GM23338 (cell line): ENCODE data around the gene MAP1LC3B2. TPM values are rescaled to one million over a fixed set of nuclear protein-coding genes. Genes with fewer than 3 reads are reported as not detected.
"Not testable (repeated sequence)": the region's sequence is repeated elsewhere in the genome, so short reads cannot be mapped to it uniquely, and the experiment has no call there.

Source experiments
- ATAC-seq: fragments of 200-7000 bp; cut with Tn5 transposase; 3 replicates; pipeline ENCODE4 v1.9.1; 2020
- DNase-seq: peaks from one replicate; pipeline ENCODE4 v3.0.0-alpha.2; 2015; ENCODE audit warnings: low spot score
- H2AFZ ChIP-seq: fragments of 200-600 bp; sonication (generic); 2 replicates; pipeline ENCODE4 v1.8.0; 2016; ENCODE audit warnings: antibody characterized with exemption, mild to moderate bottlenecking, moderate library complexity
- H3F3A ChIP-seq: fragments of 200-600 bp; sonication (generic); replicated peaks from 2 replicates; pipeline ENCODE4 v1.8.0; 2017; ENCODE audit warnings: antibody characterized with exemption, mixed run types, low read depth
- H3K27ac ChIP-seq: fragments of 200-600 bp; sonication (generic); 2 replicates; pipeline ENCODE4 v1.6.1; 2016; ENCODE audit warnings: low read depth
- H3K27me3 ChIP-seq: fragments of 200-600 bp; sonication (generic); 2 replicates; pipeline ENCODE4 v1.8.0; 2016; ENCODE audit warnings: mild to moderate bottlenecking, mixed run types, moderate library complexity; ENCODE audit not compliant: insufficient read depth
- H3K36me3 ChIP-seq: fragments of 200-600 bp; sonication (generic); 2 replicates; pipeline ENCODE4 v1.8.0; 2016; ENCODE audit warnings: mild to moderate bottlenecking; ENCODE audit not compliant: insufficient read depth
- H3K4me1 ChIP-seq: fragments of 200-600 bp; sonication (generic); 2 replicates; pipeline ENCODE4 v1.8.0; 2016; ENCODE audit warnings: mild to moderate bottlenecking, moderate library complexity; ENCODE audit not compliant: insufficient read depth
- H3K4me2 ChIP-seq: fragments of 200-600 bp; sonication (generic); 2 replicates; pipeline ENCODE4 v1.7.1; 2017; ENCODE audit warnings: mixed run types
- H3K4me3 ChIP-seq: fragments of 200-600 bp; sonication (generic); 2 replicates; pipeline ENCODE4 v1.6.1; 2016; ENCODE audit warnings: mixed run types
- H3K79me2 ChIP-seq: fragments of 200-600 bp; sonication (generic); replicated peaks from 2 replicates; pipeline ENCODE4 v1.8.0; 2017; ENCODE audit warnings: mild to moderate bottlenecking; ENCODE audit not compliant: insufficient read depth
- H3K9me2 ChIP-seq: fragments of 200-600 bp; sonication (generic); 2 replicates; pipeline ENCODE4 v1.8.0; 2017; ENCODE audit not compliant: insufficient read depth
- H4K20me1 ChIP-seq: fragments of 200-600 bp; sonication (generic); replicated peaks from 2 replicates; pipeline ENCODE4 v1.8.0; 2017; ENCODE audit warnings: mild to moderate bottlenecking; ENCODE audit not compliant: insufficient read depth
- H3K27ac Mint-ChIP-seq: 2 replicates; pipeline ENCODE4 v1.8.0; 2020; ENCODE audit warnings: inconsistent platforms, mild to moderate bottlenecking, moderate library complexity, mixed read lengths
- H3K27me3 Mint-ChIP-seq: 3 replicates; pipeline ENCODE4 v1.8.0; 2022; ENCODE audit warnings: low read depth, mild to moderate bottlenecking, moderate library complexity, mixed read lengths, inconsistent platforms; ENCODE audit not compliant: insufficient read depth, poor library complexity
- H3K36me3 Mint-ChIP-seq: 3 replicates; pipeline ENCODE4 v1.8.0; 2021; ENCODE audit warnings: low read depth, mild to moderate bottlenecking, inconsistent platforms, moderate library complexity, mixed read lengths
- H3K4me1 Mint-ChIP-seq: 3 replicates; pipeline ENCODE4 v1.8.0; 2020; ENCODE audit warnings: mild to moderate bottlenecking, inconsistent platforms, mixed read lengths
- H3K4me3 Mint-ChIP-seq: 3 replicates; pipeline ENCODE4 v1.8.0; 2021; ENCODE audit warnings: moderate library complexity, mild to moderate bottlenecking, inconsistent platforms, mixed read lengths
- H3K9me3 Mint-ChIP-seq: 3 replicates; pipeline ENCODE4 v1.8.0; 2020; ENCODE audit warnings: moderate library complexity, mild to moderate bottlenecking, inconsistent platforms, mixed read lengths
- CREB1 ChIP-seq: fragments of 250-450 bp; sonication (Bioruptor Pico); IDR thresholded peaks from 2 replicates; pipeline ENCODE4 v1.5.0; 2020; ENCODE audit warnings: low read depth, mild to moderate bottlenecking, moderate library complexity
- EZH2 ChIP-seq: fragments of 200-600 bp; sonication (generic); IDR thresholded peaks from one replicate; pipeline ENCODE4 v1.8.0; 2017; ENCODE audit warnings: antibody characterized with exemption, mild to moderate bottlenecking, low read depth; ENCODE audit not compliant: unreplicated experiment
- NANOG ChIP-seq: IDR thresholded peaks from 2 replicates; pipeline ENCODE4 v1.6.1; 2016; ENCODE audit warnings: antibody characterized with exemption, borderline replicate concordance
- POLR2AphosphoS5 ChIP-seq: IDR thresholded peaks from 2 replicates; pipeline ENCODE4 v1.6.1; 2016; ENCODE audit warnings: antibody characterized with exemption, low read depth
- REST ChIP-seq: IDR thresholded peaks from one replicate; pipeline ENCODE4 v1.6.1; 2018; ENCODE audit warnings: antibody characterized with exemption; ENCODE audit not compliant: unreplicated experiment
- ZNF114 ChIP-seq: fragments of 250-450 bp; sonication (Bioruptor Pico); IDR thresholded peaks from 2 replicates; pipeline ENCODE4 v1.5.0; 2020; ENCODE audit warnings: mild to moderate bottlenecking, moderate library complexity
- ZNF462 ChIP-seq: fragments of 250-450 bp; sonication (Bioruptor Pico); IDR thresholded peaks from 2 replicates; pipeline ENCODE4 v1.5.0; 2020; ENCODE audit warnings: mild to moderate bottlenecking, moderate library complexity
- polyA plus RNA-seq: library from polyadenylated mRNA; unstranded; fragments of >200 nt; fragmentation: Nextera tagmentation; extraction: Ambion mirVana; gene quantifications from 2 replicates; pipeline ENCODE4 v1.2.1, GENCODE V29; 2016
- total RNA-seq: library from RNA; depleted of rRNA; stranded (reverse); fragments of >200 nt; shearing (Covaris generic); gene quantifications from 2 replicates; pipeline ENCODE4 v1.2.3, GENCODE V29; 2014

MAP1LC3B2 gene
- total and polyA plus RNA-seq, 2 experiments from 2014 or later = 1.3 to 6.7 TPM

- not testable (repeated sequence) for H3K4me1 Mint-ChIP-seq, H3K27ac ChIP-seq, ATAC-seq, H3K9me2 ChIP-seq, DNase-seq, H3K79me2 ChIP-seq, H2AFZ ChIP-seq, H3K4me2 ChIP-seq, H3K36me3 ChIP-seq, H3F3A ChIP-seq, H3K4me1 ChIP-seq, H3K27ac Mint-ChIP-seq, H3K4me3 ChIP-seq, H4K20me1 ChIP-seq, H3K4me3 Mint-ChIP-seq, H3K36me3 Mint-ChIP-seq, H3K27me3 ChIP-seq, H3K27me3 Mint-ChIP-seq
- H3K9me3 Mint-ChIP-seq = peaks cover 15% of the 10 kb centered on the region
These were observed 6.0 kb downstream of the MAP1LC3B2 start for GRCh38 chr12:116565221-116565620.

- Mint-ChIP-seq H3K4me3 (no peak overlapping the region), H3K36me3 (peaks cover 10% of the 10 kb centered on the region; the same call in 1 of the 3 replicates), H3K4me1 (no peaks in the 10 kb centered on the region), H3K27me3 (peaks cover 5% of the 10 kb centered on the region), H3K9me3 (peaks cover 15% of the 10 kb centered on the region), H3K27ac (no peak overlapping the region)
- H3K79me2 ChIP-seq = no peaks in the 10 kb centered on the region
- DNase-seq (no peak), ATAC-seq (no peak)
- no peak overlapping the region for H3K27ac ChIP-seq
- H3K27me3 ChIP-seq = no peaks in the 10 kb centered on the region
- H4K20me1 ChIP-seq = no peaks in the 10 kb centered on the region
- no peak overlapping the region for H3K4me2 ChIP-seq
- no peaks in the 10 kb centered on the region for H3K9me2 ChIP-seq
- no peak overlapping the region for H3K4me3 ChIP-seq
- H3K36me3 ChIP-seq = no peaks in the 10 kb centered on the region
- no peaks in the 10 kb centered on the region for H3F3A ChIP-seq
- no peak overlapping the region for H2AFZ ChIP-seq
- TF ChIP-seq ZNF462 (no peak), POLR2AphosphoS5 (no peak), NANOG (no peak), EZH2 (no peak), REST (no peak), CREB1 (CRISPR knock-in tag) (no peak), ZNF114 (CRISPR knock-in tag) (no peak)
- no peaks in the 10 kb centered on the region for H3K4me1 ChIP-seq
These were observed 6.8 kb downstream of the MAP1LC3B2 start for GRCh38 chr12:116565963-116566362.
